ENCODE results near the gene MUC21.

- TF ChIP-seq CTCF (IDR thresholded peaks at IDR 0.05; ENCODE audit: control extremely low read depth in 1 of 3, insufficient read depth in 1 of 3, low read depth in 1 of 3, low read length in 3 of 3), result no peak
- no peak for TF ChIP-seq GABPA (IDR thresholded peaks at IDR 0.05; ENCODE audit: borderline replicate concordance, insufficient read depth, low read length)
- no peak for TF ChIP-seq EP300 (IDR thresholded peaks at IDR 0.05; ENCODE audit: borderline replicate concordance in 1 of 2, low read depth in 2 of 2, low read length in 2 of 2)
- TF ChIP-seq USF2 (IDR thresholded peaks at IDR 0.05; ENCODE audit: low read length), result no peak
- TF ChIP-seq CEBPB (IDR thresholded peaks at IDR 0.05; ENCODE audit: low read depth, low read length), result no peak
- no peak for TF ChIP-seq ATF2 (IDR thresholded peaks at IDR 0.05; ENCODE audit: low read length)
- no peak for TF ChIP-seq RFX5 (IDR thresholded peaks at IDR 0.05; ENCODE audit: borderline replicate concordance, low read depth, low read length)
- TF ChIP-seq KDM1A (IDR thresholded peaks at IDR 0.05; ENCODE audit: borderline replicate concordance, low read length), result no peak
- no peak for TF ChIP-seq POLR2AphosphoS5 (IDR thresholded peaks at IDR 0.05; ENCODE audit: low read depth, low read length)
- no peak for TF ChIP-seq MAX (IDR thresholded peaks at IDR 0.05)
- no peak for TF ChIP-seq NRF1 (IDR thresholded peaks at IDR 0.05; ENCODE audit: low read depth, low read length)
- no peak for TF ChIP-seq MAFK (IDR thresholded peaks at IDR 0.05; ENCODE audit: low read depth, low read length)
These were observed 20.8 kb upstream of the MUC21 start for GRCh38 chr6:30962716-30963115.
